Effector memory CD4-positive, alpha-beta T cell (primary cell): ENCODE measurements around the gene PLCD4.

Experiments used
- DNase-seq, 3 donors: peaks; one replicate each; pipeline ENCODE4 v3.0.0-alpha.2; 2020
- H3K27ac ChIP-seq: 2 replicates; pipeline ENCODE4 v1.7.0; 2013; ENCODE audit warnings: mild to moderate bottlenecking, low read length, moderate library complexity; ENCODE audit not compliant: insufficient read depth, poor library complexity, severe bottlenecking
- H3K27me3 ChIP-seq: replicated peaks from 2 replicates; pipeline ENCODE4 v1.7.0; 2013; ENCODE audit warnings: mild to moderate bottlenecking, low read length; ENCODE audit not compliant: insufficient read depth, control insufficient read depth, poor library complexity, severe bottlenecking
- H3K36me3 ChIP-seq: 2 replicates; pipeline ENCODE4 v1.7.0; 2013; ENCODE audit warnings: mild to moderate bottlenecking, low read length, moderate library complexity; ENCODE audit not compliant: control insufficient read depth, insufficient read depth
- H3K4me1 ChIP-seq: 2 replicates; pipeline ENCODE4 v1.7.0; 2013; ENCODE audit warnings: low read length, mild to moderate bottlenecking; ENCODE audit not compliant: control insufficient read depth, insufficient read depth, poor library complexity, severe bottlenecking
- H3K4me3 ChIP-seq: 2 replicates; pipeline ENCODE4 v1.7.0; 2013; ENCODE audit warnings: low read length, low read depth, mild to moderate bottlenecking; ENCODE audit not compliant: insufficient read depth, poor library complexity, severe bottlenecking
- H3K9me3 ChIP-seq: 2 replicates; pipeline ENCODE4 v1.7.0; 2013; ENCODE audit warnings: mild to moderate bottlenecking, low read length, moderate library complexity; ENCODE audit not compliant: control insufficient read depth

PLCD4 gene

DNA sequence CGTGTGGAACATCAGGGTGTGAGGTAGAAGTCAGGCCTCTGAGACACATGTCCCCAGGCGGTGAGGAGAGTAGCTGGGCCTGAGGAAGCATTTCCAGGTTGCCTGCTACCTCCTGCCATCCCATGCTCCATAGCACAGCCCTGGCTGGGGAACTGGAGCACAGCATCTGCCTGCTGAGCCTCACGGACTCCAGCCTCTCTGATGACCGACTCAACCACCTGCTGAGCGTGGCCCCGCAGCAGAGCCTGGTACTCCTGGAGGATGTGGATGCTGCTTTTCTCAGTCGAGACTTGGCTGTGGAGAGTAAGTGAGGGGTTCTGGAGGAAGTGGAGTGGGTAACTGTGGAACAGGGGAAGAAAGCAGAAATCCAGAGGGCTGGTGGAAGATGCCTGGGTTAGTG lies 54.7 kb downstream of the PLCD4 start:
- no peak overlapping the region for H3K4me3 ChIP-seq
- H3K27me3 ChIP-seq: no peaks in the 10 kb centered on the region
- H3K36me3 ChIP-seq: peaks cover 50% of the 10 kb centered on the region

DNA sequence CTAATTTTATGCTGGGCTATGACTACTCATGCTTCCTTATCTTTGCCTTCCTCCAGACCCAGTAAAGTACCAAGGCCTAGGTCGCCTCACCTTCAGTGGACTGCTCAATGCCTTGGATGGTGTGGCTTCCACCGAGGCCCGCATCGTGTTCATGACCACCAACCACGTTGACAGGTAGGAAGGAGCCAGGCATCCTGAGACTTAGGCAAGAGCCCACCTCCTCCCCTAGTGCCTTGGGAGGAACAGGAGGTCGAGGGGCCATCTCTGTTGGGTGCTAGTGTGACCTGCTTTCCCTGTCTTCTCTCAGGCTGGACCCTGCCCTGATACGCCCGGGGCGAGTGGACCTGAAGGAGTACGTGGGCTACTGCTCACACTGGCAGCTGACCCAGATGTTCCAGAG lies 55.1 kb downstream of the PLCD4 start:
- DNase-seq: no peak
- no peaks in the 10 kb centered on the region for H3K27me3 ChIP-seq
- no peaks in the 10 kb centered on the region for H3K9me3 ChIP-seq
- no peak overlapping the region for H3K4me3 ChIP-seq
- H3K36me3 ChIP-seq: peaks cover 54% of the 10 kb centered on the region
- H3K27ac ChIP-seq: no peak overlapping the region
- H3K4me1 ChIP-seq: peaks cover 8% of the 10 kb centered on the region

More for the DNA sequence above, 54.7 kb downstream of the PLCD4 start:
- no peak for DNase-seq
- Histone ChIP-seq H3K27ac (no peak overlapping the region), H3K9me3 (no peaks in the 10 kb centered on the region), H3K4me1 (peaks cover 8% of the 10 kb centered on the region)

DNA sequence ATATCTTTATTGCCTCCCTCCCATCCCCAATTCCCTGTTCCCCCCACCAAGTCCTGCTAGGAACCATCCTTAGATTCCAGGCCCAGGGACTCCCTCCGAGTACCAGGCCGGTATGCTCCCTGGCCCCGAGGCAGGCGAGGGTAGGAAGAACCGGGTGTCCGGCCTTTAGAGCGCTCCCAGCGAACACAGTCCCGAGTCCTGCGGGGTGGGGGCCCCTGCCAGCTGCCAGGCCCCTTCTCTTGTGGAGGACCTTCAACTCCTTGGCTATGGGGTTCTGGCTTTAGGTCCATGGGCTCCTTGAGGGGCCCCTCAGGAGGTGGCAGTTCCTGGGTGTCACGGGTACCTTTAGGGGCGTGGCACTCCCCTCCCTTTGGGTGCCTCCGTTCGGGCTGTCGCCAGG lies 56.2 kb downstream of the PLCD4 start:
- peaks cover 62% of the 10 kb centered on the region for H3K36me3 ChIP-seq
- H3K27me3 ChIP-seq: no peaks in the 10 kb centered on the region
- DNase-seq: no peak
- no peaks in the 10 kb centered on the region for H3K9me3 ChIP-seq
- no peak overlapping the region for H3K27ac ChIP-seq
- H3K4me1 ChIP-seq: peaks cover 8% of the 10 kb centered on the region
- H3K4me3 ChIP-seq: no peak overlapping the region

DNA sequence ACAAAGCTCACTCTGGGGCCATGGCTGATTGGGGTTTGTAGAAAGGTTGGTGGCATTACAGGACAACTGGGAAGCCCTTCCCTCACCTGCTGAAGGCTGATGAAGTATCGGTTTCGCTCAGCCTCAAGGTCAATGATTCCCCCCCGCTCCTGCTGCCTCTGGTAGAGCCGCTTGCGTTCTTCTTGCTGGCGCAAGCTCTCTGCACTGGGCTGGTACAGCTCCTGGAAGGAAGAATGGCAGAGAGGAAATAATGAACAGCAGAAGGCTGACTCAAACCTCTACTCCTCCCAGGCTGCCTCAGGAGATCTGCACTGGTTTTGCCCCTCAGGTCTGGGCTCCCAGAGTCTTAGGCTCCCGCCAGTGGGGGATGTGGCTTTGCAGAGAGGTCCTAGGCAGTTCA lies 57.0 kb downstream of the PLCD4 start:
- no peak overlapping the region for H3K27ac ChIP-seq
- peaks cover 7% of the 10 kb centered on the region for H3K4me1 ChIP-seq
- H3K4me3 ChIP-seq: no peak overlapping the region
- H3K27me3 ChIP-seq: no peaks in the 10 kb centered on the region
- peaks cover 66% of the 10 kb centered on the region for H3K36me3 ChIP-seq
- DNase-seq: no peak
- no peaks in the 10 kb centered on the region for H3K9me3 ChIP-seq

DNA sequence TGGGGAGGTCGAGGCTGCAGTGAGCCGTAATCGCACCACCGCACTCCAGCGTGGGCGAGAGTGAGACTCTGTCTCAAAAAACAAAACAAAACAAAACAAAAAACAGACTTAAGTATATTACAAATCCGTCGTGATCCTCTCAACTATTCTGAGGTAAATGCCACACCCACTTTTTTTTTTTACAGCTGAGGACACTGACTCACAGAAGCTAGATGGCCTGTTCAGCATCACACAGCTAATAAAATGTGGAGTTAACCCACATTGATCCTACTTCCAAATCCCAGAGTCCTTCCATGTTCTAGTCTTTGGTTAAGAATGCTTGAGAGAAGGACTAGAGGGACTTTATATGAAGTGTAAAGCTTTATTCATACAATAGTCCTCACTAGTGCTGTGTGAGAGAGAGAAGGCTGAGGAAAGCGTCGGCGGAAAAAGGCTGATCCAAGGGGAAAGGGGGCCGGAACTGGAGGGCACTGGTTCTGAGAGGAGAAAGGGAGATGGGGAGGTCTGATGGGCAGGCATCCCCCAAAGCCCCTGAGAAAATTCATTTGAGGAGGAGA lies 63.5 kb downstream of the PLCD4 start:
- peak overlapping the region; percentile 77 for H3K27ac ChIP-seq
- H3K4me3 ChIP-seq: peak overlapping the region; percentile 89
- no peaks in the 10 kb centered on the region for H3K27me3 ChIP-seq
- peaks cover 25% of the 10 kb centered on the region for H3K36me3 ChIP-seq
- H3K4me1 ChIP-seq: peaks cover 7% of the 10 kb centered on the region
- no peak for DNase-seq
- H3K9me3 ChIP-seq: no peaks in the 10 kb centered on the region

- peak; percentile 68 to 73 (median 70) for DNase-seq
- Histone ChIP-seq H3K27me3 (no peaks in the 10 kb centered on the region), H3K4me1 (peaks cover 7% of the 10 kb centered on the region), H3K9me3 (no peaks in the 10 kb centered on the region), H3K4me3 (peak within 1 kb of the TSS; percentile 89), H3K27ac (peak within 1 kb of the TSS; percentile 77), H3K36me3 (peaks cover 20% of the 10 kb centered on the region)
Measured at GRCh38 chr2:218671654-218672566, 64.2 kb downstream of the PLCD4 start, which contains the start of the genes RNF25 and STK36. TSS of gene RNF25 (minus strand) at chr2:218672002. CDS start at chr2:218671970, 32 bp downstream. TSS of gene STK36 (plus strand) at chr2:218672086. CDS start at chr2:218672830, 744 bp downstream.

DNA sequence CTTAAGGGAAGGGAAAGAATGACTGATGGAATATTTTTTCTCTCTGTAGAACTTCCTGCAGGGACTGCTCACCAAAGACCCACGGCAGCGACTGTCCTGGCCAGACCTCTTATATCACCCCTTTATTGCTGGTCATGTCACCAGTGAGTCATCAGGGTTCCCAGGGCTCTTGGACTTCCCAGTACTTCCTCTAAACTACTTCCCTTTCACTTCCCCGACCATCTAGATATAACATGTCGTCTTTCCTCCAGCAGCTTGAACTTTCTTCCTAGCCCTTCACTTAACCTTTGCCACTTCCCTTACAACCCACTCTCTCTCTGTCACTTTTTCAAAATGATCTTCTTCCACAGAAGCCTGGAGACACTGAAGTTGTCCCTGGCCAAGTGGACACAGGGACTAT lies 71.4 kb downstream of the PLCD4 start:
- no peak for DNase-seq
- Histone ChIP-seq H3K4me1 (no peaks in the 10 kb centered on the region), H3K4me3 (no peak overlapping the region), H3K27me3 (no peaks in the 10 kb centered on the region), H3K36me3 (no peaks in the 10 kb centered on the region), H3K9me3 (no peaks in the 10 kb centered on the region), H3K27ac (no peak overlapping the region)

DNA sequence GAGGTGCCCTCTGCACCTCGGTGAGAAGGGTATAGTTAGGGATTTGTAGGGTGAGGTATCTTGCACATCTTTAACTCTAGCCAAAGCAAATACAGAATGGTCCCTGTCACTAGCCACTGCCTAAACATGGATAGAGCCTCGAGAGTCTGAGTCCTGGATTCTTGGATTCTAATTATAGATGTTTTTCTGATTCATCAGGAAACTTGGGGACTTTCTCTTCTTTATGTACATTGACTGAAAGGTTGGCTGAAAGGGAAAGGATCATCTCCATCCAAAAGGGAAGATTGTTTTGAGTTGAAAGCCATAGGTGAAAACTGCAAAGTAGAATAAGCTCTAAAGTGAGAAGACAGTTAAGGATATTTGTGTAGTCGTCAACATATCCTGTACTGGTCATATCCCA lies 72.4 kb downstream of the PLCD4 start:
- H3K4me1 ChIP-seq: no peaks in the 10 kb centered on the region
- H3K4me3 ChIP-seq: no peak overlapping the region
- H3K9me3 ChIP-seq: no peaks in the 10 kb centered on the region
- no peak overlapping the region for H3K27ac ChIP-seq
- H3K27me3 ChIP-seq: no peaks in the 10 kb centered on the region
- H3K36me3 ChIP-seq: no peaks in the 10 kb centered on the region
- DNase-seq: no peak
